RCC 7860 (cell line): ENCODE results near the gene RBMX.
"Not testable (repeated sequence)": the region's sequence is repeated elsewhere in the genome, so short reads cannot be mapped to it uniquely, and the experiment has no call there.

ENCODE experiments used
- DNase-seq: peaks from one replicate; pipeline ENCODE4 v3.0.0-alpha.2; 2015; ENCODE audit warnings: low spot score
- FAIRE-seq: peaks from 2 replicates; lab custom pipeline; 2012; peaks lifted over from hg19 to GRCh38; lab: Jason Lieb, UNC

Gene RBMX

GRCh38 chrX:136879001-136879687 is 1.4 kb downstream of the RBMX start:
- FAIRE-seq (no peak), DNase-seq (no peak)

- FAIRE-seq, result no peak
- no peak for DNase-seq
These were observed 2.1 kb downstream of the RBMX start for GRCh38 chrX:136878423-136878822.

GRCh38 chrX:136874114-136874513 is 6.4 kb downstream of the RBMX start:
- DNase-seq, FAIRE-seq: not testable (repeated sequence)

DNA sequence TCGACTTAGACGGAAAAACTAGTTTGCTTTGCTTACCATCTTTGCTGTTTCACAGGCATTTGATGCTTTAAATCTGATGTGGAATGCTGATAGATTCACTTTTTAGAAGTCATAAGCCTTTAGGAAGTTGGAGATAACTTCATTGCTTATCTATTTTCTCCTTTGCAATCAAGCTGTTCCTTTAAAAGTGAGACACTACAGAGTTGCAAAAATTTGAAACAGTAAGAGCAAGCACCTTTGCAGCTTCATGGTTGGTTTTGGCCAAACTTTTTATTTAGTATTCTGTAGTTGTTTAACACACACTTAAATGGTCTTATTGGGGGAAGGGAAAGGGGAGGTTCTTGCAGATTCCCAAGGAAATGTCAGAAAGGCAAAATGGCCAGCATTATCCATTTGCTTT is 7.3 kb downstream of the RBMX start:
- not testable (repeated sequence) for DNase-seq, FAIRE-seq

- DNase-seq (no peak), FAIRE-seq (no peak)
These were observed 8.3 kb downstream of the RBMX start for GRCh38 chrX:136872091-136872700.

- FAIRE-seq, result no peak
- DNase-seq, result no peak
These were observed 10.5 kb downstream of the RBMX start for GRCh38 chrX:136870064-136870463.

DNA sequence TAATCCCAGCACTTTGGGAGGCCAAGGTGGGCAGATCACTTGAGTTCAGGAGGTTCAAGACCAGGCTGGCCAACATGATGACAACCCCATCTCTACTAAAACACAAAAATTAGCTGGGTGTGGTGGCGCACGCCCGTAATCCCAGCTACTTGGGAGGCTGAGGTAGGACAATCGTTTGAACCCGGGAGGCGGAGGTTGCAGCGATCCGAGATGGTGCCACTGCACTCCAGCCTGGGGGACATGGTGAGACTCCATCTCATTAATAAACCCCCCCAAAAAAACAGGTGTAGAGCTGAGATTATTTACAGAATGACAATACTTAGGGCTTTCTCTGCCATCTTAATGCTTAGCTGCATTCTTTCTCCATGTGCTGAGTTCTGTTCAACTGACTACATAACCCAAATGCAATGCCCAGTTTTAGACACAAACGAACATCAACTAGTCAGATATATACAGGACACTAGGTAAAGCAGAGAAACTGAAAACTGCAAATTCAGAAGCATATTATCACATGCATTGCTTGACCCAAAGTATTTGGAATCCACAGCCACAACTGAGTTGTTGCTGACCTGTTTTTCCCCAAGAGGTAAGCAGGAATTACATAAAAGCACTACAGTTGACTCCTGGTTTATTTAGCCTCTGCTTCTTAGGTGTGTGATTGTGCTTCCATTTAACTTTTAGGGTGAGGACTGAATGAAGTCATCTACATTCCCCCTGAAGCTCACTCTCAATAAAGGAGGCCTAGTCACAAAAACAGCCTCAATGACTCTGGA is 12.1 kb downstream of the RBMX start:
- FAIRE-seq, result no peak

GRCh38 chrX:136867518-136867917 is 13.0 kb downstream of the RBMX start:
- FAIRE-seq (no peak), DNase-seq (no peak)

More for the DNA sequence above, 12.1 kb downstream of the RBMX start:
- DNase-seq, result no peak

GRCh38 chrX:136867096-136867491 is 13.4 kb downstream of the RBMX start:
- FAIRE-seq (no peak), DNase-seq (no peak)

DNA sequence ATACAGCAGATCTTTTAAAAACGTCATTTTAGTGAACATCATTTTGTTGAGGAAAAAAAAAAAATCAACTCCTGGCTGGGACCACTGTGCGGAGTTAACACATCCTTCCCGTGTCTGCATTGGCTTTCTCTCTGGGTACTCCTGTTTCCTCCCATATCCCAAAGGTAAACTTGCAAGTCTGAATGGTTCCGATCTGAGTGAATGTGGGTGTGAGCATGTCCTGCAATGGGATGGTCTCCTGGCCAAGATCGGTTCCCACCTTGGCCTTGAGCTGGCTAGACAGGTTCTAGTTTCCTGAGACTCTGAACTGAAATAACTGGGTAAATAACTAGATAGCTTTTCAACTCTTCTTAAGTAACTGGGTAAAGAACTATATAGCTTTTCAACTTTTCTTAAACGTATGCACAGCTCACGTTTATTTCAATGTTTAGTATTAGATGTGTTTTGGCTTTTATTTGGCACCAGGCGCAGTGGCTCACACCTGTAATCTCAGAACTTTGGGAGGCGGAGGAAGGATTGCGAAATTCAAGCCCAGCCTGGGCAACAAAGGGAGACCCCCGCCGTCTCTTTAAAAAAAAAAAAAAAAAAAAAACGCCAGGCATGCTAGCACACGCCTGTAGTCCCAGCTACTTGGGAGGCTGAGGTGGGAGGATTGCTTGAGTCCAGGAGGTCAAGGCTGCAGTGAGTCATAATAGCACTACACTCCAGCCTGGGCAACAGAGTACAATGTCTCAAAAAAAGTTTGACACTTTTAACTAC is 14.0 kb downstream of the RBMX start:
- DNase-seq, result no peak
- FAIRE-seq, result no peak

GRCh38 chrX:136865270-136866158 is 15.0 kb downstream of the RBMX start:
- DNase-seq, result no peak
- no peak for FAIRE-seq

- FAIRE-seq, result no peak
- DNase-seq, result no peak
These were observed 16.7 kb downstream of the RBMX start for GRCh38 chrX:136863826-136864225.

DNA sequence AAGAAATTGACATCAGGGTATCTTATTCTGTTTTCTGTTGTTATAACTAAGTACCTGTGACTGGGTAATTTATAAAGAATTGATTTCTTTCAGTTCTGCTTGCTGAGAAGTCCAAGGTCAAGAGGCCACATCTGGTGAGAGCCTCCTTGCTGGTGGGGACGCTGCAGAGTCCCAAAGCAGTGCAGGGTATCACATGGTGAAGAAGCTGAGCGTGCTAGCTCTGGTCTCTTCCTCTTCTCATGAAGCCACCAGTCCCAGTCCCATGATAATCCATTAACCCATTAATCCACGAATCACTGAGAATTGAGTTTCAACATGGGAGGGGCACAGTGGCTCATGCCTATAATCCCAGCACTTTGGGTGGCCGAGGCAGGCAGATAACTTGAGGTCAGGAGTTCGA is 18.0 kb downstream of the RBMX start:
- DNase-seq (no peak), FAIRE-seq (no peak)

- DNase-seq (no peak), FAIRE-seq (no peak)
These were observed 18.6 kb downstream of the RBMX start for GRCh38 chrX:136861877-136862276.

GRCh38 chrX:136858007-136858756 is 22.3 kb downstream of the RBMX start:
- DNase-seq (no peak), FAIRE-seq (no peak)

DNA sequence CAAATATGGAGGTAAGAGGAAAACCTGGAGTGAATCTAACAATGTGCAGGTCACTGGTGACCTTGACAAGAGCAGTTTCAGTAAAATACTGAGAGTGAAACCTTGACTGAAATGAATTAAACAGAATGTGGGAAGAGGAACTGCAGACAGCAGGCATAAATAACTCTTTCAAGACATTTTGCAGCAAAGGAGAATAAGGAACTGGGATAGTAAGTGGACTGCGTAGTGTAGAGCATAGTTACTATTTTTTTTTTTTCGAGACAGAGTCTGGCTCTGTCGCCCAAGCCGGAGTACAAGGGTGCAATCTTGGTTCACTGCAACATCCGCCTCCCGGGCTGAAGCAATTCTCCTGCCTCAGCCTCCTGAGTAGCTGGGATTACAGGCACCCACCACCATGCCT is 24.0 kb downstream of the RBMX start:
- DNase-seq, result no peak
- FAIRE-seq, result no peak

DNA sequence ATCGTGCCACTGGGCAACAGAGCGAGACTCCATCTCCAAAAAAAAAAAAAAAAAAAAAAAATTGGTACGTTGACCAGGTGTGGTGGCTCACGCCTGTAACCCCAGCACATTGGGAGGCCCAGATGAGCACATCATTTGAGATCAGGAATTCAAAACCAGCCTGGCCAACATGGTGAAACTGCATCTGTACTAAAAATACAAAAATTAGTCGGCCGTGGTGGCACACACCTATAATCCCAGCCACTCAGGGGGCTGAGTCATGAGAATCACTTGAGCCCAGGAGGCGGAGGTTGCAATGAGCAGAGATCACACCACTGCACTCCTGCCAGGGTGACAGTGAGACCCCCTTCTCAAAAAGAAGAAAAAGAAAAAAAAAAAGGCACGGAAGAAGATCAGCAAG is 24.5 kb downstream of the RBMX start:
- no peak for DNase-seq
- FAIRE-seq, result no peak

DNA sequence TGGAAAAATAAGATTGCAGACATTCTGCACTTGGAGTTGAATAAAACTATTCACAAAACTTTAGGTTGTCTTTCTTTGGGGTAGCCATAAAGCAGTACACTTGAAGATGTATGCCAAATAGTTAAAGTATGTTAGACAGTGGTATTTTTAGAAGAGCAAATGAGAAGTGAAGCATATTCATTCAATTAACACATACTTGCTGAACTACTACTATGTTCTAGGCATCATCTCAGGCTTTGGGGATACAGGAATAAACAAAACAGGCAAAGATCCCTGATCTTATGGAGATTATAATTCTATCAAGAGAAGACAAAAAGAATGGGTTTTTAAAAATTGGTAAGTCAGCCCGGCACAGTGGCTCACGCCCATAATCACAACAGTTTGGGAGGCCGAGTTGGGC is 29.0 kb downstream of the RBMX start:
- no peak for FAIRE-seq
- DNase-seq, result no peak

DNA sequence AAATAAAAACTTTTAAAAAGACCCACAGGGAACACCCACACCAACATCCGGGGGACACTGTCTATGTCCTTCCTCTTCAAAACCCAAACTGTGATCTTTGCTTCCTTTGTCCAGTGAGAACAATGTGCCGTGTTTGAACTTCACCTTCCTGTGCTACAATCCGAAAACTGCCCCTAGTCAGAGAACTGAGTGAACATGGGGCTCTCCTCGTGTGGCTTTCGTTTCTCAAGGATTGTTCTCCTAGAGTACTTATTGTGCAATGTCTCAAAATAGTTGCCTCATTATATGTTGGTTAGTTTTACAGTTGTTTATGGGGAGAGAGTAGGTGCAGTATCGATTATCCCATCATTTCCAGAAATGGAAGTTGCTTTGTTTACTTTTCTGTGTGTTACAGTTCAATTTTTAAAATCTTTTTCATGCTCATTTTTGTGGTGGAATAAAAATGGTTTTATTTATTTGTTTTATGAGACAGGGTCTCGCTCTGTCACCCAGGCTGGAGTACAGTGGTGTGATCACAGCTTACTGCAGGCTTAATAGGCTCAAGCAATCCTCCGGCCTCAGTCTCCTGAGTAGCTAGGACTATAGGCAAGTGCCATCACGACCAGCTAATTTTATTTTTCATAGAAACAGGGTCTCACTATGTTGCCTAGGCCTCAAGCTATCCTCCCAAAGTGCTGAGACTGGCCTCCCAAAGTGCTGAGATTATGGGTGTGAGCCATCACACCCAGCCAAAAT is 29.9 kb downstream of the RBMX start:
- no peak for FAIRE-seq
- no peak for DNase-seq
